Mesothelial cell of epicardium (in vitro differentiated cells): ENCODE measurements around the gene NSFL1C. TPM values are rescaled to one million over a fixed set of nuclear protein-coding genes. Genes with fewer than 3 reads are reported as not detected.

Source experiments
- DNase-seq, 2 experiments: peaks; one replicate each; pipeline ENCODE4 v3.0.0; 2021; ENCODE audit warnings: low spot score in 2 of 2; ENCODE audit not compliant: unreplicated experiment in 2 of 2
- H3K27ac Mint-ChIP-seq: 2 replicates; pipeline ENCODE4 v1.8.0; 2021; ENCODE audit warnings: mixed read lengths
- H3K27me3 Mint-ChIP-seq: 2 replicates; pipeline ENCODE4 v1.8.0; 2021; ENCODE audit warnings: low read depth, mixed read lengths
- H3K36me3 Mint-ChIP-seq: 2 replicates; pipeline ENCODE4 v1.8.0; 2021; ENCODE audit warnings: mixed read lengths
- H3K4me1 Mint-ChIP-seq: 2 replicates; pipeline ENCODE4 v1.8.0; 2021; ENCODE audit warnings: mixed read lengths
- H3K4me3 Mint-ChIP-seq: 2 replicates; pipeline ENCODE4 v1.8.0; 2021; ENCODE audit warnings: mild to moderate bottlenecking, moderate library complexity, mixed read lengths
- H3K9me3 Mint-ChIP-seq: 2 replicates; pipeline ENCODE4 v1.8.0; 2021; ENCODE audit warnings: mixed read lengths
- total RNA-seq: library from RNA; stranded (reverse); gene quantifications from 3 replicates; pipeline ENCODE4 v1.2.1, GENCODE V29; 2021
- TF ChIP-seq, protein P1 (sequence below): fragments of 200-600 bp; sonication (generic); IDR thresholded peaks from one replicate; pipeline ENCODE4 v1.5.0; 2021; ENCODE audit warnings: antibody characterized with exemption; ENCODE audit not compliant: unreplicated experiment

The NSFL1C gene
- total RNA-seq, 1 donor from 2014 or later = 74.8 TPM

DNA sequence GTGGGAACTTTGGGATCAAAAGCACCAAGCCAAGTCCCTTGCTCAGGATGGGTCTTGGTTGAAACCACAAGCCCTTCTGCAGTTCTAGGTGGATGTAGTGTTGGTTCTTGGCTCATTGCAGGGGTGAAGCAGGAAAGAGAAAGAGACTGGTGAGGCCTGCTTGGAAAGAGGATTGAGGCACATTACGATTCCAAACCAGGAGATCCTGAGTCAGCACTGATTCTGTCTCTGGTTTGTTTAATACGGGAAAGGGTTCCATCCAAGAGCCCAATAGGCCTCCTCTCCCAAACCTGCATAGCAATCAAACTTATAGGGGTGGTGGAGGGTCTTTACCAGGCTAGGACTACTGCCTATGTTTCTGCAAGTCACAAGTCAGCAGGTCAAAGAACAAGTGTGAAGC, 24.3 kb downstream of the NSFL1C start:
- Mint-ChIP-seq H3K4me3 (no peak overlapping the region), H3K4me1 (no peaks in the 10 kb centered on the region), H3K36me3 (peaks cover 23% of the 10 kb centered on the region), H3K9me3 (no peaks in the 10 kb centered on the region), H3K27me3 (no peaks in the 10 kb centered on the region), H3K27ac (no peak overlapping the region)
- TF ChIP-seq, protein P1, sequence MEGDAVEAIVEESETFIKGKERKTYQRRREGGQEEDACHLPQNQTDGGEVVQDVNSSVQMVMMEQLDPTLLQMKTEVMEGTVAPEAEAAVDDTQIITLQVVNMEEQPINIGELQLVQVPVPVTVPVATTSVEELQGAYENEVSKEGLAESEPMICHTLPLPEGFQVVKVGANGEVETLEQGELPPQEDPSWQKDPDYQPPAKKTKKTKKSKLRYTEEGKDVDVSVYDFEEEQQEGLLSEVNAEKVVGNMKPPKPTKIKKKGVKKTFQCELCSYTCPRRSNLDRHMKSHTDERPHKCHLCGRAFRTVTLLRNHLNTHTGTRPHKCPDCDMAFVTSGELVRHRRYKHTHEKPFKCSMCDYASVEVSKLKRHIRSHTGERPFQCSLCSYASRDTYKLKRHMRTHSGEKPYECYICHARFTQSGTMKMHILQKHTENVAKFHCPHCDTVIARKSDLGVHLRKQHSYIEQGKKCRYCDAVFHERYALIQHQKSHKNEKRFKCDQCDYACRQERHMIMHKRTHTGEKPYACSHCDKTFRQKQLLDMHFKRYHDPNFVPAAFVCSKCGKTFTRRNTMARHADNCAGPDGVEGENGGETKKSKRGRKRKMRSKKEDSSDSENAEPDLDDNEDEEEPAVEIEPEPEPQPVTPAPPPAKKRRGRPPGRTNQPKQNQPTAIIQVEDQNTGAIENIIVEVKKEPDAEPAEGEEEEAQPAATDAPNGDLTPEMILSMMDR = no peak
- DNase-seq = no peak

DNA sequence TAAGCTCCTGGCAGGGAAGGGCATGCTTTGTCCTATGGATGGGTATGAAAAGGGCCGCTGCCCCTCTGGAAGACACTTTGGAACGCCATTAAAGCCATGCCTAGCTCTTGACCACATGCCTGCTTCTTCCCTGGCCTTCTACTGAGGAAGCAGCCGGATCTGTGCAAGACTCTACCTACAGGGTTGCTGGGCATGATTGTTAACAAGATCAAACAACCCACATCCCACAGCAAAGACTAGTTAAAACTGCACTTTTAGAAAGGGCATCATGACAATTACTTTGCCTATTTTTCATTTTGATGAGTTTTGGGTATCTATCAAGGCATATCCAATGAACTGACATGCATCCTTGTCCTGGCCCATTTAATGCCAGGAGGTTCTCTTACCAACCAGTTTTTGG, 25.5 kb downstream of the NSFL1C start:
- Mint-ChIP-seq H3K4me1 (no peaks in the 10 kb centered on the region), H3K27me3 (no peaks in the 10 kb centered on the region), H3K36me3 (peaks cover 18% of the 10 kb centered on the region), H3K4me3 (no peak overlapping the region), H3K27ac (no peak overlapping the region), H3K9me3 (no peaks in the 10 kb centered on the region)
- no peak for DNase-seq
- TF ChIP-seq, protein P1 = no peak

DNA sequence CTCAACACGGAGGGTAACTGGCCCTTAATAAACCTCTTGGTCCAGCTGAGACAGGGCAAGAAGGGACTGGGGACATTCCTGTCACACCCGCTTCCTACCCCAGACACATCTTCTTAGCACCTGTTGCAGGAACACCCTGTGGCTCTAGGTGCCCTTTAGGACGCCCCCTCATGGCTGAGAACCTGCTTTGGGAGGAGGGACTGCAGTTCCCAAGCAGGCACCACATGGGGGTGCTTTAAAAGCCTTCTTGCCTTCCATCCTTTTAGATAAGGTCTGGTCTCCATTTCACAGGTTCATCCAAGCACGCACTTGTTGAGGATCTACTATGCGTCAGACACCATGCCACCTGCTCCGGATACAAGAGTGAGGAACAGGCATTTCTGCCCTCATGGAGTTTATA, 26.6 kb downstream of the NSFL1C start:
- DNase-seq = no peak
- Mint-ChIP-seq H3K4me3 (no peak overlapping the region), H3K36me3 (peaks cover 12% of the 10 kb centered on the region), H3K27me3 (no peaks in the 10 kb centered on the region), H3K4me1 (no peaks in the 10 kb centered on the region), H3K27ac (no peak overlapping the region), H3K9me3 (no peaks in the 10 kb centered on the region)
- TF ChIP-seq, protein P1 = no peak

DNA sequence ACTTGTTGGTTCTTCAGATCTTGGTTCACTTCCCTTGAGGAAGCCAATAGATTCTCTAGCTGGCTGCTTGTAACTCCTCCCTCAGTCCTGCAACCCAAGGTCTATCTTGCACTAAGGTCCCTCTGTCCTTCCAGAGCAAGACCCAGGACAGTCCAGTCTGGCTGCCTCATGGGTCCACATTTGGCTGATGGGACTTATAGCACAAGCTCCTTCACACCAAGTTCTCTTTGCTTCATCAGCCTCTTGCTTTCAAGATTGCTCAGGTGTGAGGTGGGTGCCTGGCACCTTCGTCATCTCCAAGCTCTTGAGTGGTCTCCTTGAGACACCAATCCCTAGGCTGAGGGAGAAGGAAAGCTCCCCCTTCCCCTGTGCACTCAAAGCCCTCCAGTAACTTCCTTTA, 28.3 kb downstream of the NSFL1C start:
- DNase-seq = no peak
- Mint-ChIP-seq H3K36me3 (peaks cover 13% of the 10 kb centered on the region), H3K9me3 (no peaks in the 10 kb centered on the region), H3K27me3 (no peaks in the 10 kb centered on the region), H3K27ac (no peak overlapping the region), H3K4me3 (no peak overlapping the region), H3K4me1 (no peaks in the 10 kb centered on the region)
- TF ChIP-seq, protein P1 = no peak

DNA sequence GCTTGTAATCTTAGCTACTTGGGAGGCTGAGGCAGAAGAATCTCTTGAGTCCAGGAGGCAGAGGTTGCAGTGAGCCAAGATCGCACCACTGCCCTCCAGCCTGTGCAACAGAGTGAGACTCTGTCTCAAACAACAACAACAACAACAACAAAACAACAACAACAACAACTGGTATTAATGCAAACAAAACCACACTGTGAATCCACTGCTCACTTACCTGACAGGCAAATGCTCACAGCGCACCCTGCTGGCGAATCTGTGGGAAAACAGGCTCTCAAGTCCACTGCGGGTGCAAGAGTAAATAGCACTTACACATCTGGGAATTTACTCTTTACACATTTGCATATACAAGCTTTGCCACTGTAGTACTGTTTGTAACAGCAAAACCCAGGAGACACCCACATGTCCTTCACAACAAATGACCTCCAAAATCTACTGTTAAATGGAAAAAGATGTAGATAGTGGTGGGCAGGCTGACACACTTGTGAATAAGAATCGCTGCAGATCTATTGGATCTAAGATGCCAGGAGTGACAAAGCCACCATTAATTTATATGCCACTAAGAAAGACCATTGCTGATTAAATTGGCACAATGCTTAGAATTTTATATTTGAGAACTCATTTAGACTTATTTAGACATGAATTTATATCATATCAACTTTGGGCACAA, 29.3 kb downstream of the NSFL1C start:
- peak; percentile 42 to 63 for DNase-seq
- no peak overlapping the region for H3K4me3 Mint-ChIP-seq
- no peaks in the 10 kb centered on the region for H3K27me3 Mint-ChIP-seq
- no peak overlapping the region for H3K27ac Mint-ChIP-seq
- H3K36me3 Mint-ChIP-seq = peaks cover 9% of the 10 kb centered on the region
- TF ChIP-seq, protein P1 = peak; percentile 60
- peaks cover 6% of the 10 kb centered on the region for H3K9me3 Mint-ChIP-seq
- no peaks in the 10 kb centered on the region for H3K4me1 Mint-ChIP-seq

DNA sequence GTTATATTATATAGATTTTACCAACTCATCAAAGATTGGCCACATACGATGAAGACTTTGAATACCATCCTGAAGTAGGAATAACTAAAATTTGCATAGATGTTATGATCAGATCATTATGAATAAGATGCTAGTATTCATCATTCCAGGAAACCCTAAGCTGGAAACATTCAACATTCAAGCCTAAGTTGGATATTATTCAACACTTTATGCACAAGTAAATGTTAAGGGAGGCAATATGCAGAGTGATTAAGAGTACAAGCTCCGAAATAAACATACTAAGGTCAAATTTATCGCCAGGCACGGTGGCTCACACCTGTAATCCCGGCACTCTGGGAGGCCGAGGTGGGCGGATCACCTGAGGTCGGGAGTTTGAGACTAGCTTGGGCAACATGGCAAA, 30.4 kb downstream of the NSFL1C start:
- Mint-ChIP-seq H3K27me3 (peaks cover 6% of the 10 kb centered on the region), H3K4me1 (no peaks in the 10 kb centered on the region), H3K36me3 (peaks cover 6% of the 10 kb centered on the region), H3K9me3 (peaks cover 12% of the 10 kb centered on the region), H3K4me3 (no peak overlapping the region), H3K27ac (no peak overlapping the region)
- TF ChIP-seq, protein P1 = no peak
- DNase-seq = no peak
